ENCODE data around the gene PLG. TPM values are rescaled to one million over a fixed set of nuclear protein-coding genes. Genes with fewer than 3 reads are reported as not detected.

The PLG gene
- total RNA-seq, 5 donors from 2014 or later (not counting 1 experiment from before 2014, with no cell fraction given), result 0.73 to 1.9 (median 0.76) TPM; not detected in 2

Other genes starting within 250 kb of the PLG start
- gene LPA, start 38.0 kb upstream of the PLG start, total RNA-seq, result under 1 TPM in 2 of 5 donors, not detected in 3; 0.09 to 0.23 TPM